SK-N-SH (cell line): ENCODE results near the gene DNAJA1.

ENCODE experiments used
- CHD2 ChIP-seq: fragments of 150-350 bp; IDR thresholded peaks from 2 replicates; pipeline ENCODE4 v1.6.1; 2018; ENCODE audit warnings: low read length; ENCODE audit not compliant: partially characterized antibody
- CTCF ChIP-seq: fragments of 200-600 bp; sonication (generic); IDR thresholded peaks from 2 replicates; pipeline ENCODE4 v1.6.1; 2017; ENCODE audit warnings: antibody characterized with exemption, mild to moderate bottlenecking, moderate library complexity
- MAX ChIP-seq: IDR thresholded peaks from 2 replicates; pipeline ENCODE4 v1.4.0; 2012; ENCODE audit warnings: low read depth
- MEF2A ChIP-seq: IDR thresholded peaks from 2 replicates; pipeline ENCODE4 v1.4.0; 2012; ENCODE audit warnings: low read depth, borderline replicate concordance
- PBX3 ChIP-seq: IDR thresholded peaks from 2 replicates; pipeline ENCODE4; 2012
- REST ChIP-seq: IDR thresholded peaks from 2 replicates; pipeline ENCODE4 v1.6.1; 2012; ENCODE audit warnings: mild to moderate bottlenecking, low read depth, low read length, moderate library complexity

- TF ChIP-seq CTCF (no peak), MEF2A (no peak), CHD2 (no peak), PBX3 (no peak), REST (no peak), MAX (no peak)
Observed at GRCh38 chr9:33022303-33022702, 2.8 kb upstream of the DNAJA1 start.
